Measurements from ENCODE around the gene PLEKHB2. TPM values are rescaled to one million over a fixed set of nuclear protein-coding genes. Genes with fewer than 3 reads are reported as not detected.
"Not testable (repeated sequence)": the region's sequence is repeated elsewhere in the genome, so short reads cannot be mapped to it uniquely, and the experiment has no call there.

Gene PLEKHB2
- total and polyA plus RNA-seq, 2 donors from 2014 or later: 85.4 to 110 TPM

GRCh38 chr2:131146749-131147148, 41.6 kb downstream of the PLEKHB2 start:
- Histone ChIP-seq H3K4me1 (ENCODE audit: control insufficient read depth in 2 of 3, insufficient read depth in 2 of 3, low read depth in 1 of 3, low read length in 3 of 3) (no peaks in the 10 kb centered on the region), H3K4me3 (ENCODE audit: low read length in 3 of 3) (no peak overlapping the region), H3K27me3 (ENCODE audit: control insufficient read depth, insufficient read depth, low read length) (no peaks in the 10 kb centered on the region), H3K27ac (ENCODE audit: low read depth in 2 of 2, low read length in 2 of 2) (no peak overlapping the region), H3K9me3 (ENCODE audit: control insufficient read depth in 2 of 3, insufficient read depth in 1 of 3, low read length in 3 of 3) (no peaks in the 10 kb centered on the region), H3K9ac (ENCODE audit: low read length in 3 of 3) (no peak overlapping the region), H3K36me3 (ENCODE audit: control insufficient read depth in 2 of 3, insufficient read depth in 3 of 3, low read length in 3 of 3) (peaks cover 2 to 38% (median 34%) of the 10 kb centered on the region in 3 donors)
- no peak for TF ChIP-seq CTCF (IDR thresholded peaks at IDR 0.05; ENCODE audit: borderline replicate concordance, extremely low read depth, insufficient read depth)
- no peak for FAIRE-seq
- no peak for DNase-seq
- intact Hi-C loops (cut with DNase I): no loop called here

- H3K27me3 ChIP-seq (ENCODE audit: control insufficient read depth, insufficient read depth, low read length): no peaks in the 10 kb centered on the region
- H3K9ac ChIP-seq (ENCODE audit: low read length in 3 of 3): no peak overlapping the region
- intact Hi-C loops (cut with DNase I): no loop called here
- TF ChIP-seq CTCF (IDR thresholded peaks at IDR 0.05; ENCODE audit: borderline replicate concordance, extremely low read depth, insufficient read depth): no peak
- peaks cover 2 to 35% (median 31%) of the 10 kb centered on the region in 3 donors for H3K36me3 ChIP-seq (ENCODE audit: control insufficient read depth in 2 of 3, insufficient read depth in 3 of 3, low read length in 3 of 3)
- H3K9me3 ChIP-seq (ENCODE audit: control insufficient read depth in 2 of 3, insufficient read depth in 1 of 3, low read length in 3 of 3): no peaks in the 10 kb centered on the region
- DNase-seq: peak in 2 of 5 donors; percentile 49 to 60
- no peaks in the 10 kb centered on the region for H3K4me1 ChIP-seq (ENCODE audit: control insufficient read depth in 2 of 3, insufficient read depth in 2 of 3, low read depth in 1 of 3, low read length in 3 of 3)
- no peak overlapping the region for H3K4me3 ChIP-seq (ENCODE audit: low read length in 3 of 3)
- no peak for FAIRE-seq
- no peak overlapping the region for H3K27ac ChIP-seq (ENCODE audit: low read depth in 2 of 2, low read length in 2 of 2)
Measured at GRCh38 chr2:131148426-131148825, 43.3 kb downstream of the PLEKHB2 start.

DNA sequence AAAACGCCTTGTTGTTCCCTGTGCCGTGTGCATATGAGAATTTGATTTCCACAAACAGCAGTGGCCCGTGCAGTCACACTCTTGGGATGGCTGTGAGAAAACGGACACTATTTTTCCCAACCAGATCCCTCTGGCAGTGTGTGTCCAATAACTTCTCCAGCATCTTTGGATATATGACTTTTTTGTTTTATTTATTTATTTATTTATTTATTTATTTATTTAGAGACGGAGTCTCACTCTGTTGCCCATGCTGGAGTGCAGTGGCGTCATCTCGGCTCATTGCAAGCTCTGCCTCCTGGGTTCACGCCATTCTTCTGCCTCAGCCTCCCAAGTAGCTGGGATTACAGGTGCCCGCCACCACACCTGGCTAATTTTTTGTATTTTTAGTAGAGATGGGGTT, 45.0 kb downstream of the PLEKHB2 start:
- H3K36me3 ChIP-seq (ENCODE audit: control insufficient read depth in 2 of 3, insufficient read depth in 3 of 3, low read length in 3 of 3): peaks cover 2 to 31% (median 18%) of the 10 kb centered on the region in 3 donors
- intact Hi-C loops (cut with DNase I); H3K4me3 ChIP-seq (ENCODE audit: low read length in 3 of 3): not testable (repeated sequence)

DNA sequence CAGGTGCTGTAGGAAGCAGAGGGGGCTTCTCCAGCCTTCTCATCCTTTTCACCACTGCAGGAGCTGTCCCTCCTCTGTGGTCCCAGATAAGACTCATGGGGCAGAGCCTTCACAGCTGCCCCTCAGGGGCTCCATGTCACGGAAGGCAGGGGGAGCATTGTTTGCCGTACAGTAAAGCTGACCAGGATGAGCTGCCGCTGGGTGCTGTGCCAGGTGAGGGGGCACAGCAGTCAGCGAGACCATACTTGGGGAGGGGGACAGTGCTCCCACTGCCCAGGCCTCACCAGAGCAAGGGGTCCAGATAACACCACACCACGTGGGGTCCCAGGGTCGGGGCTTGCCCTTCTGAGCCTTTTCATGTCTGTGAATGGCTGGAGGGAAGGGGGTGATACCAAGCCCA, 46.3 kb downstream of the PLEKHB2 start:
- intact Hi-C loops (cut with DNase I): no loop called here
- no peak for TF ChIP-seq CTCF (IDR thresholded peaks at IDR 0.05; ENCODE audit: borderline replicate concordance, extremely low read depth, insufficient read depth)
- peak in 1 of 5 donors; percentile 56 for DNase-seq
- Histone ChIP-seq H3K4me1 (ENCODE audit: control insufficient read depth in 2 of 3, insufficient read depth in 2 of 3, low read depth in 1 of 3, low read length in 3 of 3) (no peaks in the 10 kb centered on the region), H3K9ac (ENCODE audit: low read length in 3 of 3) (no peak overlapping the region), H3K9me3 (ENCODE audit: control insufficient read depth in 2 of 3, insufficient read depth in 1 of 3, low read length in 3 of 3) (no peaks in the 10 kb centered on the region), H3K4me3 (ENCODE audit: low read length in 3 of 3) (no peak overlapping the region), H3K27me3 (ENCODE audit: control insufficient read depth, insufficient read depth, low read length) (no peaks in the 10 kb centered on the region), H3K36me3 (ENCODE audit: control insufficient read depth in 2 of 3, insufficient read depth in 3 of 3, low read length in 3 of 3) (peaks cover 2 to 31% (median 13%) of the 10 kb centered on the region in 3 donors), H3K27ac (ENCODE audit: low read depth in 2 of 2, low read length in 2 of 2) (no peak overlapping the region)
- FAIRE-seq: no peak

More for the DNA sequence above, 45.0 kb downstream of the PLEKHB2 start:
- H3K4me1 ChIP-seq (ENCODE audit: control insufficient read depth in 2 of 3, insufficient read depth in 2 of 3, low read depth in 1 of 3, low read length in 3 of 3); H3K9me3 ChIP-seq (ENCODE audit: control insufficient read depth in 2 of 3, insufficient read depth in 1 of 3, low read length in 3 of 3); DNase-seq; H3K27me3 ChIP-seq (ENCODE audit: control insufficient read depth, insufficient read depth, low read length); H3K9ac ChIP-seq (ENCODE audit: low read length in 3 of 3); H3K27ac ChIP-seq (ENCODE audit: low read depth in 2 of 2, low read length in 2 of 2); FAIRE-seq: not testable (repeated sequence)

Measured in kidney (tissue), 14 donors.